T47D (cell line): ENCODE data around the gene RFX5.
"Not testable (repeated sequence)": the region's sequence is repeated elsewhere in the genome, so short reads cannot be mapped to it uniquely, and the experiment has no call there.

Experiments
- DNase-seq, 2 experiments: peaks; one replicate each; pipeline versions ENCODE4 v3.0.0 to v3.0.0-alpha.2; 2011 to 2012; ENCODE audit warnings: low read depth in 1 of 2, low spot score in 1 of 2
- JUND ChIP-seq: IDR thresholded peaks from 2 replicates; pipeline ENCODE4 v1.6.1; 2012; ENCODE audit warnings: low read depth
- in situ Hi-C: cut with HindIII; loops from 2 replicates; pipeline ENCODE4 v1.10.0; 2016; ENCODE audit warnings: low sequenced_read_pairs, low pct_unique_long_range_greater_than_20kb

Gene RFX5

GRCh38 chr1:151370211-151370911 lies 23.3 kb upstream of the RFX5 start:
- no peak for DNase-seq
- in situ Hi-C loops, result no loop called here
- TF ChIP-seq JUND, result no peak

- DNase-seq, result no peak
- no peak for TF ChIP-seq JUND
- in situ Hi-C loops, result no loop called here
These were observed 22.6 kb upstream of the RFX5 start for GRCh38 chr1:151369621-151370048.

GRCh38 chr1:151369302-151369610 lies 22.2 kb upstream of the RFX5 start:
- no peak for TF ChIP-seq JUND
- DNase-seq, result no peak
- in situ Hi-C loops, result no loop called here

- in situ Hi-C loops, result no loop called here
- TF ChIP-seq JUND, result no peak
- DNase-seq, result no peak
These were observed 21.6 kb upstream of the RFX5 start for GRCh38 chr1:151368393-151369301.

- TF ChIP-seq JUND, result no peak
- no peak for DNase-seq
- in situ Hi-C loops, result no loop called here
These were observed 20.8 kb upstream of the RFX5 start for GRCh38 chr1:151367658-151368392.

- TF ChIP-seq JUND, result no peak
- in situ Hi-C loops, result no loop called here
- no peak for DNase-seq
These were observed 17.9 kb upstream of the RFX5 start for GRCh38 chr1:151364996-151365395.

- no peak for DNase-seq
- in situ Hi-C loops, result no loop called here
- TF ChIP-seq JUND, result no peak
These were observed 15.5 kb upstream of the RFX5 start for GRCh38 chr1:151362308-151363155.

GRCh38 chr1:151361883-151362282 lies 14.8 kb upstream of the RFX5 start:
- in situ Hi-C loops, result no loop called here
- TF ChIP-seq JUND, result no peak
- DNase-seq, result no peak

GRCh38 chr1:151356696-151357095 lies 9.6 kb upstream of the RFX5 start:
- no peak for TF ChIP-seq JUND
- DNase-seq, result no peak
- in situ Hi-C loops, result no loop called here

GRCh38 chr1:151352021-151352718 lies 5.1 kb upstream of the RFX5 start:
- in situ Hi-C loops, result no loop called here
- DNase-seq, result peak in 1 of 2 experiments; percentile 73
- no peak for TF ChIP-seq JUND

- in situ Hi-C loops, result not testable (repeated sequence)
- peak in 1 of 2 experiments; percentile 64 for DNase-seq
These were observed 3.3 kb upstream of the RFX5 start for GRCh38 chr1:151350323-151350722.
